Measurements from ENCODE around the gene RAPSN.

DNA sequence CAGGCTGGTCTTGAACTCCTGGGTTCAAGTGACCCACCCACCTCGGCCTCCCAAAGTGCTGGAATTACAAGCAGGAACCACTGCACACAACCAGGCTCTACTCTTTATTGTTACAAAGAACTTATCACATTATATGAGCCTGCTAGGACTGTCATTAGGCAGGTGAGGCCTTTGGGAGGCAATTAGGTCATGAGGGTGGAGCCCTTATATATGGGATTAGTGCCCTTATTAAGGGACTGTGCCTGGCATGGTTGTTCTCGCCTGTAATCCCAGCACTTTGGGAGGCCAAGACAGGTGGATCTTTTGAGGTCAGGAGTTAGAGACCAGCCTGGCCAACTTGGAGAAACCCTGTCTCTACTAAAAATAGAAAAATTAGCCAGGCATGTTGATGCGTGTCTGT, 12.2 kb downstream of the RAPSN start:
- TF ChIP-seq CTCF (IDR thresholded peaks at IDR 0.05), result no peak
- no peak for TF ChIP-seq EZH2 (IDR thresholded peaks at IDR 0.05; ENCODE audit: borderline replicate concordance, insufficient read depth, low read depth, low read length, poor library complexity, severe bottlenecking)
